WI38 (cell line): ENCODE data around the gene DAPK1.

ENCODE experiments used
- H3K4me3 ChIP-seq: 2 replicates; pipeline ENCODE4 v1.5.1; 2011; ENCODE audit warnings: low read depth, mild to moderate bottlenecking, control low read depth, low read length
- TF ChIP-seq, protein P1 (sequence below): IDR thresholded peaks from 2 replicates; pipeline ENCODE4 v1.5.1; 2012; ENCODE audit warnings: low read depth, mild to moderate bottlenecking, control low read depth, low read length

DAPK1 gene

DNA sequence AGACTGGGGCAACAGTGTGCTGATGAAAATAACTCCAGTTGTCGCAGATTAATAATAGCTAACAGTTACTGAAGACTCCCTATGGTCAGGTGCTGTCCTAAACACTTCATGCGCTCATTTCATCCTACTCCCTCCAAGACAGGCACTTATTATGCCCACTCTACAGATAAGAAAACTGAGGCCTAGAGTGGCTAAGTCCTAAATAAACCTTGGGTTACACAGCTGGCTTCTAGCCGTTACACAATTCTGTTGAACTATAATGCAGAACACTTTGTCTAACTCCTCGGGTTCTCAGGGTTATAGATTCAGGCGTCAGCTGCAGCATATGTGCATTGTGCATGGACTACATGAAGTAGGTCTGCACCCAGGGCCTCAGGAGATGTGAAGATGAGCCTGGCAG lies 103.9 kb downstream of the DAPK1 start:
- TF ChIP-seq, protein P1, sequence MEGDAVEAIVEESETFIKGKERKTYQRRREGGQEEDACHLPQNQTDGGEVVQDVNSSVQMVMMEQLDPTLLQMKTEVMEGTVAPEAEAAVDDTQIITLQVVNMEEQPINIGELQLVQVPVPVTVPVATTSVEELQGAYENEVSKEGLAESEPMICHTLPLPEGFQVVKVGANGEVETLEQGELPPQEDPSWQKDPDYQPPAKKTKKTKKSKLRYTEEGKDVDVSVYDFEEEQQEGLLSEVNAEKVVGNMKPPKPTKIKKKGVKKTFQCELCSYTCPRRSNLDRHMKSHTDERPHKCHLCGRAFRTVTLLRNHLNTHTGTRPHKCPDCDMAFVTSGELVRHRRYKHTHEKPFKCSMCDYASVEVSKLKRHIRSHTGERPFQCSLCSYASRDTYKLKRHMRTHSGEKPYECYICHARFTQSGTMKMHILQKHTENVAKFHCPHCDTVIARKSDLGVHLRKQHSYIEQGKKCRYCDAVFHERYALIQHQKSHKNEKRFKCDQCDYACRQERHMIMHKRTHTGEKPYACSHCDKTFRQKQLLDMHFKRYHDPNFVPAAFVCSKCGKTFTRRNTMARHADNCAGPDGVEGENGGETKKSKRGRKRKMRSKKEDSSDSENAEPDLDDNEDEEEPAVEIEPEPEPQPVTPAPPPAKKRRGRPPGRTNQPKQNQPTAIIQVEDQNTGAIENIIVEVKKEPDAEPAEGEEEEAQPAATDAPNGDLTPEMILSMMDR: no peak
- no peak overlapping the region for H3K4me3 ChIP-seq

GRCh38 chr9:87602933-87603643 lies 105.4 kb downstream of the DAPK1 start:
- H3K4me3 ChIP-seq: no peak overlapping the region
- TF ChIP-seq, protein P1: no peak

- TF ChIP-seq, protein P1: no peak
These were observed 106.3 kb downstream of the DAPK1 start for GRCh38 chr9:87603854-87604490.

GRCh38 chr9:87604886-87605588 lies 107.4 kb downstream of the DAPK1 start:
- H3K4me3 ChIP-seq: no peak overlapping the region
- TF ChIP-seq, protein P1: no peak

More at GRCh38 chr9:87603854-87604490, 106.3 kb downstream of the DAPK1 start:
- H3K4me3 ChIP-seq: no peak overlapping the region

DNA sequence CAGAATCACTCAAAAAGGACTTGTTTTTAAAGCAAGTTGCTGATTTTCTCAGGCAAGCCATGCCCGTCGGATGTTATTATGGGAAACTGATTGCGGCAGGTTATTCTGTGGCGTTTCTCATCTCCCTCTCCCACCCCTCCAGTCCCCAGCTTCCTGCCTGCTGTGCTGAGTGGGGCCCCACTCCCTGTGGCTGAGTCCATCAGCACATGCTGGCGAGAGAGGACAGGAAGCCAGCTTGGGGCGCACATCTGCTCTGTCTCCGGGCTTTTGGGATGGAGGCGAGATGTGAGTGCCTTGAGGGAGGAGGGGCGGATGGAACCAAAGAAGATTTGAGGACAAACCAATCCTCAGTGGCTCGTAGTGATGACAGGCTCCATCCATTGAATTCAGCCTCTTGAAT lies 108.0 kb downstream of the DAPK1 start:
- TF ChIP-seq, protein P1: no peak
- no peak overlapping the region for H3K4me3 ChIP-seq

GRCh38 chr9:87606841-87607521 lies 109.3 kb downstream of the DAPK1 start:
- no peak overlapping the region for H3K4me3 ChIP-seq
- TF ChIP-seq, protein P1: no peak

DNA sequence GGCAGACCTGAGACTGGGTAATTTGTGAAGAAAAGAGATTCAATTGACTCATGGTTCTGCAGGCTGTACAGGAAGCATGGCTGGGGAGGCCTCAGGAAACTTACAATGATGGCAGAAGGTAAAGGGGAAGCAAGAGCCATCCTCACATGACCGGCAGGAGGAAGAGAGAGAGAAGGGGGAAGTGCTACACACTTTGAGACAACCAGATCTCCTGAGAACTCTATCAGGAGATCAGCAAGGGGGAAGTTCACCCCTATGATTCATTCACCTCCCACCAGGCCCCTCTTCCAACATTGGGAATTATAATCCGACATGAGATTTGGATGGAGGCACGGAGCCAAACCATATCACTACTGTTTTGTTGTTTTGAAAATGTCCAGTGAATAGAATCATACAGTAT lies 110.2 kb downstream of the DAPK1 start:
- TF ChIP-seq, protein P1: no peak
- no peak overlapping the region for H3K4me3 ChIP-seq
